Measurements from ENCODE around the gene PBX4.
"Not testable (repeated sequence)": the region's sequence is repeated elsewhere in the genome, so short reads cannot be mapped to it uniquely, and the experiment has no call there.

Gene PBX4

DNA sequence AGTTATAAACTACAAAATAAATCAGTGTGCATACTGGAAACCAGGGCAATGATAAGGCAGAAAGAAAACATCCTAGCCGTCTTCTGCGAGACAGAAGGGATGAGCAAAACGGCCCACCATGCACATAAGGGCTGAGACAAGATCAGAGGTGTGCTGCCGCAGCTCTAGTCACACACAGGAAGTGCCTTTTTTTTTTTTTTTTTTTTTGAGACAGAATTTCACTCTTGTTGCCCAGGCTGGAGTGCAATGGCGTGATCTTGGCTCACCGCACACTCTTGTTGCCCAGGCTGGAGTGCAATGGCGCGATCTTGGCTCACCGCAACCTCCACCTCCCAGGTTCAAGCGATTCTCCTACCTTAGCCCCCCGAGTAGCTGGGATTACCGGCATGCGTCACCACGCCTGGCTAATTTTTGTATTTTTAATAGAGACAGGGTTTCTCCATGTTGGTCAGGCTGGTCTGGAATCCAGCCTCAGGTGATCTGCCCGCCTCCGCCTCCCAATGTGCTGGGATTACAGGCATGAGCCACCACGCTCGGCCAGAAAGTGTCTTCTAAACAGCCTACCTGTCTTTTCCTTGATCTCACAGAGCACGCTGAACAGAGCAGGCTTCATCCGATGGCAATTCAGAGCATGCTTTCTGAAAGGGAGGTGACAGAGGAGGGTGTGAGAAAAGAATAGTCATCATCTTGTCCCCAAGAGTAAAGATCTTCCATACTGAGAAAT lies 19.6 kb downstream of the PBX4 start:
- H3K4me1 ChIP-seq (ENCODE audit: control insufficient read depth, insufficient read depth, low read length); H3K36me3 ChIP-seq (ENCODE audit: control insufficient read depth in 2 of 2, insufficient read depth in 1 of 2, low read length in 2 of 2); H3K4me3 ChIP-seq (ENCODE audit: low read depth, low read length); POLR2A ChIA-PET; H3K27ac ChIP-seq (ENCODE audit: extremely low read depth, low read depth, low read length); H3K9me3 ChIP-seq (ENCODE audit: control insufficient read depth, insufficient read depth, low read depth, low read length): not testable (repeated sequence)
- CTCF ChIA-PET: interaction anchor here (1.2 kb wide), 1 partner anchor 46 kb away, joined by 4 read pairs; no protein-coding TSS in a partner anchor

DNA sequence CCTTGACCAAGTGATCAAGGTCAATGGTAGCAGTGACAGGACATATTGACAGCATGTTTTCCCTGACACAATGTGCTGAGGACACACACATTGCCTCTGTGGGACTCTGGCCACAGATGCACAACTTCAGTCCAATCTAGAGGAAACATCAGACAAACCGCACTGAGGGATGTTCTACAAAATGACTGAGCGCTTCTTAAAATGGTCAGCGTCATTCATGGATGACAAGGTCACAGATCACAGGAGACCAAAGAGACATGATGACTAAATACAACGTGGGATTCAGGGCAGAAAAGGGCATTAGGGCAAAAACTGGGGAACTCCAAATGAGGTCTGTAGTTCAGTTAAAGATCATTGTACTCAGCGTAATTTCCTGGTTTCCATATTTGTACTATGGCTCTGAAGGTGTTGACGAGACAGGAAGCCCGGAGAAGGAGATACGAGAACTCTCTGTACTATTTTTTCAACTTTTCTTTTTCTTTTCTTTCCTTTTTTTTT lies 20.6 kb downstream of the PBX4 start:
- Histone ChIP-seq H3K4me3 (ENCODE audit: low read depth, low read length) (no peak overlapping the region), H3K9me3 (ENCODE audit: control insufficient read depth, insufficient read depth, low read depth, low read length) (no peaks in the 10 kb centered on the region), H3K4me1 (ENCODE audit: control insufficient read depth, insufficient read depth, low read length) (no peaks in the 10 kb centered on the region), H3K27ac (ENCODE audit: extremely low read depth, low read depth, low read length) (no peak overlapping the region), H3K36me3 (ENCODE audit: control insufficient read depth in 2 of 2, insufficient read depth in 1 of 2, low read length in 2 of 2) (peaks cover 0 to 7% of the 10 kb centered on the region in 2 experiments; a peak in 1 of 3 replicates)
- CTCF ChIA-PET: no interaction called here
- TF ChIP-seq ZNF37A (tag by site-specific recombination; IDR thresholded peaks at IDR 0.05): no peak
- POLR2A ChIA-PET: no interaction called here

DNA sequence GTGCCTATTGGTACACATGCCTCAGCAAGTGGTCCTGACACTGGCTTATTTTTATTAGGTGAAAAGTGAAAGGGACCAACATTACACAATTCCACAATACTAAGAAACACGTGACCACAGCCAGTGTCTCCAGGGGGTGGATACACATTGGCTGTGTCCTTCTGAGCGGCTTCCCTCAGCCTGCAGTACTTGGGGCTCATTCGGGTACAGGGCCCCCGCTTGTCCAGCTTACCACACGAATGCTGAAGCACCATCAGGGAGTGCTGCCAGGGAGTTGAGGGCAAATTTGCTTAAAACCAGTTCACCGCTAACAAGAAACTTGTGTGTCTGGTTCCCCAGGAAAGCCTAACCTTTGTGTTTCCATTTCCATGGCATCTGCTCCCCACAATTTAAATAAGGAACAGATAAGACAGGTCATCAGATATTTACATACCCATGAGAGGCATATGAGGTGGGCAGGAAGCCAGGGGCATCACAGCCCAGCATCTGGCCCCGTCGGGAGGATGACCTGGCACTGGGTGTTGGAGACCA lies 23.3 kb downstream of the PBX4 start:
- Histone ChIP-seq H3K4me3 (ENCODE audit: low read depth, low read length) (no peak overlapping the region), H3K4me1 (ENCODE audit: control insufficient read depth, insufficient read depth, low read length) (no peaks in the 10 kb centered on the region), H3K9me3 (ENCODE audit: control insufficient read depth, insufficient read depth, low read depth, low read length) (no peaks in the 10 kb centered on the region), H3K27ac (ENCODE audit: extremely low read depth, low read depth, low read length) (no peak overlapping the region), H3K36me3 (ENCODE audit: control insufficient read depth in 2 of 2, insufficient read depth in 1 of 2, low read length in 2 of 2) (peaks cover 0 to 7% of the 10 kb centered on the region in 2 experiments; a peak in 1 of 3 replicates)
- CTCF ChIA-PET: interaction anchor here (1.4 kb wide), 1 partner anchor 41 kb away, joined by 4 read pairs; no protein-coding TSS in a partner anchor
- POLR2A ChIA-PET: interaction anchor here (1.0 kb wide), 1 partner anchor 22 kb away, joined by 3 read pairs; no protein-coding TSS in a partner anchor
- TF ChIP-seq ZNF623 (tag by site-specific recombination; IDR thresholded peaks at IDR 0.05) (no peak), ZFP69B (tag by site-specific recombination; IDR thresholded peaks at IDR 0.05) (no peak), GLIS1 (tag by site-specific recombination; IDR thresholded peaks at IDR 0.05) (peak; percentile 29; the same call in 1 of the 2 replicates), ZNF747 (tag by site-specific recombination; IDR thresholded peaks at IDR 0.05) (no peak), ZNF791 (tag by site-specific recombination; IDR thresholded peaks at IDR 0.05) (no peak)
- TF ChIP-seq, protein P1, sequence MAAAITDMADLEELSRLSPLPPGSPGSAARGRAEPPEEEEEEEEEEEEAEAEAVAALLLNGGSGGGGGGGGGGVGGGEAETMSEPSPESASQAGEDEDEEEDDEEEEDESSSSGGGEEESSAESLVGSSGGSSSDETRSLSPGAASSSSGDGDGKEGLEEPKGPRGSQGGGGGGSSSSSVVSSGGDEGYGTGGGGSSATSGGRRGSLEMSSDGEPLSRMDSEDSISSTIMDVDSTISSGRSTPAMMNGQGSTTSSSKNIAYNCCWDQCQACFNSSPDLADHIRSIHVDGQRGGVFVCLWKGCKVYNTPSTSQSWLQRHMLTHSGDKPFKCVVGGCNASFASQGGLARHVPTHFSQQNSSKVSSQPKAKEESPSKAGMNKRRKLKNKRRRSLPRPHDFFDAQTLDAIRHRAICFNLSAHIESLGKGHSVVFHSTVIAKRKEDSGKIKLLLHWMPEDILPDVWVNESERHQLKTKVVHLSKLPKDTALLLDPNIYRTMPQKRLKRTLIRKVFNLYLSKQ (tag by site-specific recombination; IDR thresholded peaks at IDR 0.05; ENCODE audit: borderline replicate concordance): no peak

DNA sequence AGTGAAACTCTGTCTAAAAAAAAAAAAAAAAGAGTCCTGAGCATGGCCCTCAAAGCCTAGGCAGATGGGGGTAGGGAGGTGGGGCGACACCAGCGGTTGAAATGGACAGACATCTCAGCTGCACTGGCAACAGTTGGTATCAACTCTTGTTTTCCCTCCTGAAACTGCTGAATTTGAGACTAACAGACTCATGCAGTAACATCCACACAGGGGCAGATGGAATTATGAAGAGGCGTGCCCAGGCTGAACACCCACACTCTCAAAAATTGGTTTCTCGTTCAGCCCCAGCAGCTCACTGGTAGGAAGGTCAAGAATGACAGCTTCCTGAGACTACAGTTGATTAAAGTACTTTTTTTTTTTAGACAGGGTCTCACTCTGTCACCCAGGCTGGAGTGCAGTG lies 24.1 kb downstream of the PBX4 start:
- no peak for TF ChIP-seq ZNF433 (tag by site-specific recombination; IDR thresholded peaks at IDR 0.05; ENCODE audit: low read depth)
- TF ChIP-seq YY2 (tag by site-specific recombination; IDR thresholded peaks at IDR 0.05): no peak
- TF ChIP-seq ZSCAN23 (tag by site-specific recombination; IDR thresholded peaks at IDR 0.05): no peak
- peak; percentile 29; the same call in 1 of the 2 replicates for TF ChIP-seq ZFHX2 (tag by site-specific recombination; conservative IDR thresholded peaks at IDR 0.05)
- TF ChIP-seq MZF1 (tag by site-specific recombination; IDR thresholded peaks at IDR 0.05; ENCODE audit: borderline replicate concordance): no peak
- TF ChIP-seq ZNF596 (tag by site-specific recombination; IDR thresholded peaks at IDR 0.05): no peak

More for the DNA sequence above, 24.1 kb downstream of the PBX4 start:
- POLR2A ChIA-PET: no interaction called here
- Histone ChIP-seq H3K9me3 (ENCODE audit: control insufficient read depth, insufficient read depth, low read depth, low read length) (no peaks in the 10 kb centered on the region), H3K27ac (ENCODE audit: extremely low read depth, low read depth, low read length) (no peak overlapping the region), H3K4me3 (ENCODE audit: low read depth, low read length) (no peak overlapping the region), H3K4me1 (ENCODE audit: control insufficient read depth, insufficient read depth, low read length) (no peaks in the 10 kb centered on the region), H3K36me3 (ENCODE audit: control insufficient read depth in 2 of 2, insufficient read depth in 1 of 2, low read length in 2 of 2) (peaks cover 0 to 7% of the 10 kb centered on the region in 2 experiments; a peak in 1 of 3 replicates)
- CTCF ChIA-PET: interaction anchor here (0.6 kb wide), 1 partner anchor 270 kb away, joined by 4 read pairs; no protein-coding TSS in a partner anchor
